ENCODE results near the gene GRID1. TPM values are rescaled to one million over a fixed set of nuclear protein-coding genes. Genes with fewer than 3 reads are reported as not detected.

The GRID1 gene
- total RNA-seq, 1 donor from 2014 or later = 7.1 TPM

DNA sequence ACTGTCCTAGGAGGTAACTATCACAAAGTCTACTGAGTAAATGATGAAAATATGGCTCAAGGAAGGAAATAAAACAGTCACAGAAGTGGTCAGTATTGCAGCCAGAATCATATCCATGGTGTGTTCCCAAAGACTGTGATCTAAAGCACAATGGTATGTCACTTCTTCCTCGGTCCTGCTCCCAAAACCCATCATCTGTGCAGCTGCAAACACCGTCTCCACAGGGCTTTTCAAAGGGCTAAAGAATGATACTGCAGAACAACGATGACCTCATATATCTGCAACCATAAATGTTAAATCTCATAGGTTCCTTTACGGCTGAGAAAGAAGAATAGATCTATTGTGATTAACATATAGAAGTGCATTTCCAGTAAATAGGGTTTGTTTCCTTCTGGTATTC is 465.0 kb downstream of the GRID1 start:
- intact Hi-C loops (cut with DNase I) = no loop called here
- Histone ChIP-seq H3K4me3 (no peak overlapping the region), H3K9me3 (no peaks in the 10 kb centered on the region), H3K36me3 (no peaks in the 10 kb centered on the region), H3K4me1 (no peaks in the 10 kb centered on the region), H3K27ac (no peak overlapping the region), H3K27me3 (no peaks in the 10 kb centered on the region)
- TF ChIP-seq, protein P1, sequence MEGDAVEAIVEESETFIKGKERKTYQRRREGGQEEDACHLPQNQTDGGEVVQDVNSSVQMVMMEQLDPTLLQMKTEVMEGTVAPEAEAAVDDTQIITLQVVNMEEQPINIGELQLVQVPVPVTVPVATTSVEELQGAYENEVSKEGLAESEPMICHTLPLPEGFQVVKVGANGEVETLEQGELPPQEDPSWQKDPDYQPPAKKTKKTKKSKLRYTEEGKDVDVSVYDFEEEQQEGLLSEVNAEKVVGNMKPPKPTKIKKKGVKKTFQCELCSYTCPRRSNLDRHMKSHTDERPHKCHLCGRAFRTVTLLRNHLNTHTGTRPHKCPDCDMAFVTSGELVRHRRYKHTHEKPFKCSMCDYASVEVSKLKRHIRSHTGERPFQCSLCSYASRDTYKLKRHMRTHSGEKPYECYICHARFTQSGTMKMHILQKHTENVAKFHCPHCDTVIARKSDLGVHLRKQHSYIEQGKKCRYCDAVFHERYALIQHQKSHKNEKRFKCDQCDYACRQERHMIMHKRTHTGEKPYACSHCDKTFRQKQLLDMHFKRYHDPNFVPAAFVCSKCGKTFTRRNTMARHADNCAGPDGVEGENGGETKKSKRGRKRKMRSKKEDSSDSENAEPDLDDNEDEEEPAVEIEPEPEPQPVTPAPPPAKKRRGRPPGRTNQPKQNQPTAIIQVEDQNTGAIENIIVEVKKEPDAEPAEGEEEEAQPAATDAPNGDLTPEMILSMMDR (IDR thresholded peaks at IDR 0.05) = no peak
- TF ChIP-seq POLR2AphosphoS5 (IDR thresholded peaks at IDR 0.05; ENCODE audit: insufficient read depth in 1 of 2, low read depth in 1 of 2) (no peak), POLR2A (IDR thresholded peaks at IDR 0.05) (no peak)
- DNase-seq (ENCODE audit: extremely low spot score in 2 of 2) = no peak

DNA sequence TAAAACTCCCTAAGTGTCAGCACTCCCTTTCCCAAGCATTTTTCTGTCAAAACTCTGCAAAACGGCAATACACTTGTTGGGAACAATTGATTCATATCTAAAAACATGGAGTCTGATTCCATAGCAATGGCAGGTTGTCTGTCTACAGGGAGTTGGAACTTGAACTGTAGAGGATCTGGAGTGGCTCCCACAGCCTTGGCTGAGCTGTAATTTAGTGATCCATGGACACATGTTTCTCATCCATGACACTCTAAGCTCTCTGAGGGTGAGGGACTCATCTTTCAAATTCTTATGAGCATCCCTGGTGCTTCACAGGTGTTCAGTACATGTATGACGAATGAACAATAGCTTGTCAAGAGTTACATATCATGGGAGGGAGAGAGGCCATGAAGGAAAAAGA is 466.1 kb downstream of the GRID1 start:
- intact Hi-C loops (cut with DNase I) = no loop called here
- Histone ChIP-seq H3K36me3 (no peaks in the 10 kb centered on the region), H3K27ac (no peak overlapping the region), H3K9me3 (no peaks in the 10 kb centered on the region), H3K4me3 (no peak overlapping the region), H3K27me3 (no peaks in the 10 kb centered on the region), H3K4me1 (no peaks in the 10 kb centered on the region)
- no peak for DNase-seq (ENCODE audit: extremely low spot score in 2 of 2)
- TF ChIP-seq, protein P1 (IDR thresholded peaks at IDR 0.05) = no peak
- TF ChIP-seq POLR2A (IDR thresholded peaks at IDR 0.05) = no peak
- no peak for TF ChIP-seq POLR2AphosphoS5 (IDR thresholded peaks at IDR 0.05; ENCODE audit: insufficient read depth in 1 of 2, low read depth in 1 of 2)

DNA sequence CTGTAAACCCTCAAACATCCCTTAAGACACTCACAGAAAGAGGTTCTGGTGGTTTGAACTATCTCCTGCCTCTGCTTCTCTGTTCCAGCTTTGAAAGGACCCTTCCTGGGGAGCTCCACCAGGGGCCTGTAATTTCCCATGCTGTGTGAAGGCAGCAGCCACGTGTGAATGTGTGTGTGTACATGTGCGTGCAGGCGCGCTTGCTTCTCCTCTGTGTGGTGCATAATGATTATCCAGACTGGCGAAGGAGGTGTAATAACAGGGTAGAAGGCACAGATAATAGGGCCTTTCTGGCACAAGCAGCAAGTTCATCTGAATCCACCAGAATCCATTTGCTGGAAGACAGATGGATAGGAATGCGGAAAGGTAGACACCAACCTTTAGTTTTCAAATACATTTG is 466.5 kb downstream of the GRID1 start:
- TF ChIP-seq POLR2A (IDR thresholded peaks at IDR 0.05) (no peak), POLR2AphosphoS5 (IDR thresholded peaks at IDR 0.05; ENCODE audit: insufficient read depth in 1 of 2, low read depth in 1 of 2) (no peak)
- TF ChIP-seq, protein P1 (IDR thresholded peaks at IDR 0.05) = no peak
- H3K27me3 ChIP-seq = no peaks in the 10 kb centered on the region

DNA sequence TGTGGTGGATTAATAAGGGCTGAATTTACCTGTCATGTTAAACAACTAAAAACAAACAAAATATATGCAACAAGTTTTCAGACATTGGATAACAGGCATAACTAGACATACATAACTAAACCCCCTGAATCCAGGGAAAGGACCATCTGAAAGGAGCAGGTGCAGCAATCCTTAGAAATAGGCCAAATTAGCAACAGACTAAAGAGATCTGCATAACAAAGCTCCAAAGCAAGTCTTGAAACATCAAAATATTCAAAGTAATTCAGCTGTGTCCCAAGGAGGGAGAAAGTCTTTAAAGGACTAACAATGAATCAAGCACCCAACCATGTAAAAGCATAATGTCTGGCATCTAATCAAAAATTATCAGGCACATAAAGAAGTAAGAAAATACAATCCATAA is 475.1 kb downstream of the GRID1 start:
- Histone ChIP-seq H3K27ac (no peak overlapping the region), H3K36me3 (no peaks in the 10 kb centered on the region), H3K4me1 (no peaks in the 10 kb centered on the region), H3K9me3 (no peaks in the 10 kb centered on the region), H3K27me3 (no peaks in the 10 kb centered on the region), H3K4me3 (no peak overlapping the region)
- no peak for DNase-seq (ENCODE audit: extremely low spot score in 2 of 2)
- TF ChIP-seq POLR2AphosphoS5 (IDR thresholded peaks at IDR 0.05; ENCODE audit: insufficient read depth in 1 of 2, low read depth in 1 of 2) (no peak), POLR2A (IDR thresholded peaks at IDR 0.05) (no peak)
- TF ChIP-seq, protein P1 (IDR thresholded peaks at IDR 0.05) = no peak
- intact Hi-C loops (cut with DNase I) = no loop called here

More for the DNA sequence above, 466.5 kb downstream of the GRID1 start:
- intact Hi-C loops (cut with DNase I) = no loop called here
- no peaks in the 10 kb centered on the region for H3K4me1 ChIP-seq
- H3K36me3 ChIP-seq = no peaks in the 10 kb centered on the region
- H3K4me3 ChIP-seq = no peak overlapping the region
- no peaks in the 10 kb centered on the region for H3K9me3 ChIP-seq
- H3K27ac ChIP-seq = no peak overlapping the region
- no peak for DNase-seq (ENCODE audit: extremely low spot score in 2 of 2)

DNA sequence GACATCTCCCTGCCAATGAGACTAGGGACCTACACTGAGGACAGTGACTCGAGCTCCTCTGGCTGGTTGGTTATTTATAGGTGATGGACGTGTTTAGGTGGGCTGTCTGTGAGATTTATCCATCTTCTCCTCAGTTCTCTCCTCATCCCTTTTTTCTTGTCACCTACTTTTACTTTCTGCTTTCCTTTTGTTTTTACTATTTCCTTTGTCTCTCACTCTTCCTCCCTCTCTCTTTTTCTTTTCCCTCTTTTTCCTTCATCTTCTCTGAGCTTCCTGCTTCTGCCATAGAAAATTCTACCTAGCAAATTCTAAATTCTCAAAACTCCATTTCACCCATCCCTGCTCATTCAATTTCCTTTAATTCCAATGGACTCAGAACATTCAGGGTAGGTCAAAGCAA is 478.0 kb downstream of the GRID1 start:
- intact Hi-C loops (cut with DNase I) = no loop called here
- no peak overlapping the region for H3K4me3 ChIP-seq
- H3K36me3 ChIP-seq = no peaks in the 10 kb centered on the region
- no peaks in the 10 kb centered on the region for H3K4me1 ChIP-seq
- H3K9me3 ChIP-seq = no peaks in the 10 kb centered on the region
- TF ChIP-seq POLR2AphosphoS5 (IDR thresholded peaks at IDR 0.05; ENCODE audit: insufficient read depth in 1 of 2, low read depth in 1 of 2) = no peak
- TF ChIP-seq POLR2A (IDR thresholded peaks at IDR 0.05) = no peak
- TF ChIP-seq, protein P1 (IDR thresholded peaks at IDR 0.05) = no peak
- H3K27me3 ChIP-seq = no peaks in the 10 kb centered on the region
- H3K27ac ChIP-seq = no peak overlapping the region
- no peak for DNase-seq (ENCODE audit: extremely low spot score in 2 of 2)
